ENCODE measurements around the gene ESYT1. TPM values are rescaled to one million over a fixed set of nuclear protein-coding genes. Genes with fewer than 3 reads are reported as not detected.

The ESYT1 gene
- polyA plus RNA-seq, 4 donors: 2.7 to 51.8 (median 23.7) TPM

Other genes with a start within 250 kb of the ESYT1 start
- gene PYM1, start 200.4 kb upstream of the ESYT1 start, polyA plus RNA-seq: 10 to 100 TPM; 35.5 to 85.7 (median 61.4) TPM
- 100 to 1,000 TPM in 2 of 4 donors, 10 to 100 TPM in 2; 14.4 to 386 (median 180) TPM for gene DGKA, start 197.1 kb upstream of the ESYT1 start, polyA plus RNA-seq
- 1 to 10 TPM; 1.8 to 6.3 (median 2.7) TPM for gene PMEL, start 162.2 kb upstream of the ESYT1 start, polyA plus RNA-seq
- gene CDK2, start 161.4 kb upstream of the ESYT1 start, polyA plus RNA-seq: 10 to 100 TPM in 2 of 4 donors, 1 to 10 TPM in 2; 7.6 to 69.3 (median 15.3) TPM
- gene RAB5B, start 154.2 kb upstream of the ESYT1 start, polyA plus RNA-seq: 100 to 1,000 TPM in 1 of 4 donors, 10 to 100 TPM in 3; 45.8 to 119 (median 48.5) TPM
- gene SUOX, start 131.0 kb upstream of the ESYT1 start, polyA plus RNA-seq: 10 to 100 TPM in 3 of 4 donors, 1 to 10 TPM in 1; 7.3 to 51.2 (median 13.6) TPM
- 10 to 100 TPM in 1 of 4 donors, 1 to 10 TPM in 3; 1.1 to 16.1 (median 1.6) TPM for gene IKZF4, start 107.2 kb upstream of the ESYT1 start, polyA plus RNA-seq
- gene RPS26, start 86.3 kb upstream of the ESYT1 start, polyA plus RNA-seq: 1,000 to 10,000 TPM in 3 of 4 donors, 100 to 1,000 TPM in 1; 253 to 1,993 (median 1,176) TPM
- 100 to 1,000 TPM in 2 of 4 donors, 10 to 100 TPM in 2; 53.0 to 436 (median 106) TPM for gene ERBB3, start 48.1 kb upstream of the ESYT1 start, polyA plus RNA-seq
- 100 to 1,000 TPM in 2 of 4 donors, 10 to 100 TPM in 2; 63.7 to 156 (median 93.2) TPM for gene PA2G4, start 23.7 kb upstream of the ESYT1 start, polyA plus RNA-seq
- gene RPL41, start 11.6 kb upstream of the ESYT1 start, polyA plus RNA-seq: 1,000 to 10,000 TPM; 3,267 to 7,277 (median 5,942) TPM
- 1 to 10 TPM; 1.1 to 4.0 (median 2.1) TPM for gene ZC3H10, start 10.0 kb upstream of the ESYT1 start, polyA plus RNA-seq
- gene MYL6B, start 24.3 kb downstream of the ESYT1 start, polyA plus RNA-seq: 10 to 100 TPM; 24.8 to 49.7 (median 29.9) TPM
- gene MYL6, start 30.1 kb downstream of the ESYT1 start, polyA plus RNA-seq: 1,000 to 10,000 TPM; 1,147 to 4,316 (median 2,966) TPM
- gene SMARCC2, start 61.2 kb downstream of the ESYT1 start, polyA plus RNA-seq: 10 to 100 TPM; 18.6 to 67.5 (median 25.7) TPM
- 10 to 100 TPM; 11.4 to 31.2 (median 18.3) TPM for gene RNF41, start 93.7 kb downstream of the ESYT1 start, polyA plus RNA-seq
- gene NABP2, start 96.1 kb downstream of the ESYT1 start, polyA plus RNA-seq: 10 to 100 TPM; 28.7 to 47.4 (median 34.5) TPM
- 100 to 1,000 TPM; 178 to 689 (median 367) TPM for gene SLC39A5, start 101.8 kb downstream of the ESYT1 start, polyA plus RNA-seq
- gene ANKRD52, start 130.1 kb downstream of the ESYT1 start, polyA plus RNA-seq: 10 to 100 TPM in 2 of 4 donors, 1 to 10 TPM in 2; 5.1 to 23.9 (median 10.3) TPM
- gene COQ10A, start 138.7 kb downstream of the ESYT1 start, polyA plus RNA-seq: 10 to 100 TPM in 2 of 4 donors, 1 to 10 TPM in 2; 5.4 to 10.5 (median 8.0) TPM
- gene CS, start 172.1 kb downstream of the ESYT1 start, polyA plus RNA-seq: 100 to 1,000 TPM in 3 of 4 donors, 10 to 100 TPM in 1; 94.6 to 138 (median 117) TPM
- gene CNPY2, start 187.7 kb downstream of the ESYT1 start, polyA plus RNA-seq: 100 to 1,000 TPM in 3 of 4 donors, 10 to 100 TPM in 1; 80.0 to 195 (median 134) TPM
- gene PAN2, start 205.7 kb downstream of the ESYT1 start, polyA plus RNA-seq: 10 to 100 TPM; 20.8 to 84.2 (median 31.1) TPM
- under 1 TPM in 2 of 4 donors, not detected in 2; 0.57 to 0.92 TPM for gene IL23A, start 210.6 kb downstream of the ESYT1 start, polyA plus RNA-seq
- 100 to 1,000 TPM in 1 of 4 donors, 10 to 100 TPM in 3; 28.9 to 120 (median 42.7) TPM for gene STAT2, start 231.8 kb downstream of the ESYT1 start, polyA plus RNA-seq
- under 1 TPM in 1 of 4 donors, not detected in 3; 0.19 TPM for gene APOF, start 234.6 kb downstream of the ESYT1 start, polyA plus RNA-seq

Data from small intestine (tissue), 4 donors.